Measurements from ENCODE around the gene CDKN2B. TPM values are rescaled to one million over a fixed set of nuclear protein-coding genes. Genes with fewer than 3 reads are reported as not detected.

CDKN2B gene
- total and polyA plus RNA-seq, 2 experiments from 2014 or later, result 15.1 to 18.6 TPM

- TF ChIP-seq CTCF (IDR thresholded peaks at IDR 0.05; ENCODE audit: poor library complexity) (no peak), EZH2phosphoT487 (IDR thresholded peaks at IDR 0.05; ENCODE audit: low read depth, severe bottlenecking, unreplicated experiment) (no peak), EZH2 (IDR thresholded peaks at IDR 0.05; ENCODE audit: borderline replicate concordance) (peak; percentile 55)
- no peak for DNase-seq (ENCODE audit: low spot score)
- H3K4me1 ChIP-seq (ENCODE audit: insufficient read depth), result peaks cover 10% of the 10 kb centered on the region
- no peak overlapping the region for H3K4me3 ChIP-seq
- H3K27ac ChIP-seq, result no peak overlapping the region
- no peak overlapping the region for H3K4me2 ChIP-seq
- H3K27me3 ChIP-seq, result peaks cover 100% of the 10 kb centered on the region
- no peaks in the 10 kb centered on the region for H3K9me3 ChIP-seq (ENCODE audit: low read depth)
- no peaks in the 10 kb centered on the region for H3K79me2 ChIP-seq
- no peaks in the 10 kb centered on the region for H4K20me1 ChIP-seq (ENCODE audit: insufficient read depth, poor library complexity, severe bottlenecking)
- H2AFZ ChIP-seq, result no peak overlapping the region
- H3K36me3 ChIP-seq (replicated peaks; ENCODE audit: insufficient read depth, low read depth), result no peaks in the 10 kb centered on the region
- H3K9me2 ChIP-seq (replicated peaks; ENCODE audit: insufficient read depth), result peaks cover 2% of the 10 kb centered on the region
Observed at GRCh38 chr9:21972361-21972760, 36.7 kb downstream of the CDKN2B start.

GRCh38 chr9:21970800-21971640 is 38.1 kb downstream of the CDKN2B start:
- no peak for TF ChIP-seq CTCF (IDR thresholded peaks at IDR 0.05; ENCODE audit: poor library complexity)
- TF ChIP-seq EZH2phosphoT487 (IDR thresholded peaks at IDR 0.05; ENCODE audit: low read depth, severe bottlenecking, unreplicated experiment), result peak; percentile 53
- TF ChIP-seq EZH2 (IDR thresholded peaks at IDR 0.05; ENCODE audit: borderline replicate concordance), result peak; percentile 99
- H3K27me3 ChIP-seq, result peaks cover 100% of the 10 kb centered on the region
- peaks cover 10% of the 10 kb centered on the region for H3K4me1 ChIP-seq (ENCODE audit: insufficient read depth)
- H3K36me3 ChIP-seq (replicated peaks; ENCODE audit: insufficient read depth, low read depth), result no peaks in the 10 kb centered on the region
- no peak overlapping the region for H3K4me3 ChIP-seq
- H3K9me3 ChIP-seq (ENCODE audit: low read depth), result no peaks in the 10 kb centered on the region
- WGBS (ENCODE audit: low lambda C conversion rate, missing lambda C conversion rate), result 7% methylated on average over 33 of the region's 45 CpGs
- H3K4me2 ChIP-seq, result peak overlapping the region; percentile 51
- DNase-seq (ENCODE audit: low spot score), result peak; percentile 3
- H2AFZ ChIP-seq, result no peak overlapping the region
- H3K79me2 ChIP-seq, result no peaks in the 10 kb centered on the region
- no peaks in the 10 kb centered on the region for H4K20me1 ChIP-seq (ENCODE audit: insufficient read depth, poor library complexity, severe bottlenecking)
- H3K27ac ChIP-seq, result no peak overlapping the region
- H3K9me2 ChIP-seq (replicated peaks; ENCODE audit: insufficient read depth), result peaks cover 3% of the 10 kb centered on the region

- no peak overlapping the region for H3K4me3 ChIP-seq
- no peaks in the 10 kb centered on the region for H4K20me1 ChIP-seq (ENCODE audit: insufficient read depth, poor library complexity, severe bottlenecking)
- no peak for TF ChIP-seq EZH2 (IDR thresholded peaks at IDR 0.05; ENCODE audit: borderline replicate concordance)
- H2AFZ ChIP-seq, result no peak overlapping the region
- H3K27me3 ChIP-seq, result peaks cover 100% of the 10 kb centered on the region
- no peak for DNase-seq (ENCODE audit: low spot score)
- no peaks in the 10 kb centered on the region for H3K9me3 ChIP-seq (ENCODE audit: low read depth)
- peaks cover 3% of the 10 kb centered on the region for H3K9me2 ChIP-seq (replicated peaks; ENCODE audit: insufficient read depth)
- peaks cover 13% of the 10 kb centered on the region for H3K4me1 ChIP-seq (ENCODE audit: insufficient read depth)
- no peak overlapping the region for H3K27ac ChIP-seq
- 13% methylated on average over 24 of the region's 24 CpGs for WGBS (ENCODE audit: low lambda C conversion rate, missing lambda C conversion rate)
- H3K79me2 ChIP-seq, result no peaks in the 10 kb centered on the region
- H3K36me3 ChIP-seq (replicated peaks; ENCODE audit: insufficient read depth, low read depth), result no peaks in the 10 kb centered on the region
- H3K4me2 ChIP-seq, result peak overlapping the region; percentile 51
Observed at GRCh38 chr9:21969951-21970799, 38.9 kb downstream of the CDKN2B start.

Measured in hepatocyte (in vitro differentiated cells).